ENCODE results near the gene FMNL1.

- TF ChIP-seq CTCF (IDR thresholded peaks at IDR 0.05) (no peak), POLR2A (IDR thresholded peaks at IDR 0.05) (no peak)
Measured at GRCh38 chr17:45172541-45173286, 49.0 kb upstream of the FMNL1 start.
